GM19397 (cell line): ENCODE results near the gene MAGI2.
"Not testable (repeated sequence)": the region's sequence is repeated elsewhere in the genome, so short reads cannot be mapped to it uniquely, and the experiment has no call there.

Experiments
- ATAC-seq: cut with Tn5 transposase; IDR thresholded peaks from one replicate; pipeline ENCODE4 v1.9.1; 2021; ENCODE audit warnings: mild to moderate bottlenecking, moderate library complexity; ENCODE audit not compliant: unreplicated experiment

Gene MAGI2

DNA sequence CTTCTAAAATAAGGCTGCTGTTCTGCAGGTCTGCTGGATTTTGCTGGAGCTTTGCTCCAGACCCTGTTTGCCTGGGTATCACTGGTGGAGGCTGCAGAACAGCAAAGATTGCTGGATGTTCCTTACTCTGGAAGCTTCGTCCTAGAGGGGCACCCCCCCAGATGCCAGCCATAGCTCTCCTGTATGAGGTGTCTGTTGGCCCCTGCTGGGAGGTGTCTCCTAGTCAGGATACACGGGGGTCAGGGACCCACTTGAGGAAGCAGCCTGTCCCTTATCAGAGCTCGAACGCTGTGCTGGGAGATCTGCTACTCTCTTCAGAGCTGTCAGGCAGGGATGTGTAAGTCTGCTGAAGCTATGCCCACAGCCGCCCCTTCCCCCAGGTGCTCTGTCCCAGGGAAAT lies 382.3 kb downstream of the MAGI2 start:
- ATAC-seq: not testable (repeated sequence)

- no peak for ATAC-seq
These were observed 389.2 kb downstream of the MAGI2 start for GRCh38 chr7:79064187-79064823.

DNA sequence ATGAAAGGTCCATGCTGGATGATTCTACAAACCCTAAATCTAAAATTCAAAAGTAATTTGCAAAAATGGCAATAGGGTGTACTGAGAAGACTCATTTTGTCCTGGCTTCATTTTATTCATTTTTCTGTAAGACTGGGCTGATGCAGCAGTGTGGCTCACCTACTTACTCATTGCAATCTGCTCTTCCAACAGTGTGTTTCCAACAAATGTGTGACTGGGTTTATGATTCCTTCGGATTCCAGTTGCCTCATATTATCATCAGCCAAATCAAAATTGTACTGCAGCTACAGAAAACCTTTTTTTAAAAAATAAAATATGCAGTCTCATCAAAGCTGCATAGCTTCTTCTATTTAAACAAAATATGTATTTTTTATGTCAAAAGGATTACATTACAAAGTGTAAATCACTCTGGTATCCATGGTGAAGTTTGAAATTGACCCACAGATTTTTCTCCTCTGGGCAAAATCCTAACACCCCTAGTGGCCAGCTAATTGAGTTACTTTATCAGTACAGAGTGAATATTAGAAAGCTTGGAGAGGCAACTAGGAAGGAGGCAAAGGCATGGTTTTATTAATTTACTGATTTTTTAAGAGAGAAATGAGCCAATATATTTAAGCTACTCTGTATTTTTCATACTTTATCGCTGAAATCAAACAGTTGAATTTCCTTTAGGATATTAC lies 390.3 kb downstream of the MAGI2 start:
- ATAC-seq: no peak

- ATAC-seq: no peak
These were observed 393.0 kb downstream of the MAGI2 start for GRCh38 chr7:79060498-79060897.

GRCh38 chr7:79055722-79056415 lies 397.6 kb downstream of the MAGI2 start:
- ATAC-seq: no peak

GRCh38 chr7:79051915-79052314 lies 401.6 kb downstream of the MAGI2 start:
- ATAC-seq: no peak

DNA sequence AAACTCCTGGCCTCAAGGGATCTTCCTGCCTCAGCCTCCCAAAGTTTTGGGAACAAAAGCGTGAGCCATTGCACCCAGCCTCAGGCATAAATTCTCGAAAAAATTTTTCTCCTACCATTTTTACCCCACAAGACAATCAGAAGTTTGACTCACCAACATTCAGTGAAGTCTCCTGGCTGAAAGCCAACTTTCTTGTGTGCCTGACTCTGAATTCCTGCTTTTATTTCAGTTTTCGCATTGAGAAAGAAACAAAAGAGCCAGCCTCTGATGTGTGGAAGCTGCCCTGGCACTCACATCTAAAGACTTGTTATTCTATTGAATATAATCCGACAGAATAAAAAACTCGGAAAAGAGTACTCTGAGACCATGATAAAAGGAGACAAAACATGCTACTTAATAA lies 402.9 kb downstream of the MAGI2 start:
- no peak for ATAC-seq

- ATAC-seq: no peak
These were observed 407.4 kb downstream of the MAGI2 start for GRCh38 chr7:79046061-79046460.

- ATAC-seq: no peak
These were observed 416.5 kb downstream of the MAGI2 start for GRCh38 chr7:79037001-79037400.

DNA sequence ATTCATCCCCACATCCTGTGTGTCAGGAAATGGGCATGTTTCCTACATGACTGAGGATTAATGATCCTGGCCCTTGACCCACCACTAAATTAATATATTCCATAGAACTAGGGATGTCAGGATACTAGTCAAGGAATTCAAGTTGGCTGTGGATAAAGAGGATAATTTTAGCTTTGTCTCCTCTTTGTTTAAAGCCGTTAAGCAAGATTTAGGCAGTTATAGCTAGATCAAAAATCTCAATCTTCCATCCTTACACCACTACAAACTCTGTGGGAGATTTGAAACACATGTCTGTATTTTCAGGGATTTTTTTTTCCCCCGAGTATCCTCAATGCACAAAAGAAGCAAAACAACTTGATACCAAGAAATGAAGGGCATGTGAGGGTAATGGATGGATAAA lies 417.1 kb downstream of the MAGI2 start:
- ATAC-seq: no peak

- ATAC-seq: no peak
These were observed 417.6 kb downstream of the MAGI2 start for GRCh38 chr7:79035858-79036257.

- no peak for ATAC-seq
These were observed 418.7 kb downstream of the MAGI2 start for GRCh38 chr7:79034730-79035129.

DNA sequence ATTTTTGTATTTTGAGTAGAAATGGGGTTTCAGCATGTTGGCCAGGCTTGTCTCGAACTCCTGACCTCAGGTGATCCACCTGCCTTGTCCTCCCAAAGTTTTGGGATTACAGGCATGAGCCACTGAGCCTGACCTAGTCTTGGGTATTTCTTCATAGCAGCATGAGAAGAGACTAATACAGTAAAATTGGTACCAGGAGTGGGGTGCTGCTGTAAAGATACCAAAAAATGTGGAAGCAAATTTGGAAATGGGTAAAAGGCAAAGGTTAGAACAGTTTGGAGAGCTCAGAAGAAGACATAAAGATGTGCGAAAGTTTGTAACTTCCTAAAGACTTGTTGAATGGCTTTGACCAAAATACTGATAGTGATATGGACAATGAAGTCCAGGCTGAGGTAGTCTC lies 433.8 kb downstream of the MAGI2 start:
- ATAC-seq: not testable (repeated sequence)

- ATAC-seq: no peak
These were observed 441.5 kb downstream of the MAGI2 start for GRCh38 chr7:79011921-79012320.

- ATAC-seq: no peak
These were observed 443.8 kb downstream of the MAGI2 start for GRCh38 chr7:79009647-79010046.

DNA sequence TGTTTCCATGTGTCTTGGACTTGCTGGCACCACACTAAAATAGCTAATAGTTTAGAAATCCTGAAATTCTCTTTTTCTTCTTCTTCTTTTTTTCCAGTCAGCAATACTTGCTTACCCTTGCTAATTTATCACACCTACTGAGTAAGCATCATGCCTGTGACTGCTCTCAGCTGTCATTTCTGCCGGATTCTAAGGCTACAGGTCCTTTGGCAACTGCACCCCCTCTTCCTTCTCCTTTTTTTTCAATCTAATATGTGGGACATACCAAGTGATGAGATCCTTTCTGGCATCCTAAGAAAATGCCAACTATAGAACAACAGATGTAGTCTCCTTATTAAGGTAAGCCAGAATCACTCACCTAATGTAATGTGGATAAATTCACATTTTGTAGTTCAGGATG lies 444.7 kb downstream of the MAGI2 start:
- no peak for ATAC-seq

- ATAC-seq: no peak
These were observed 457.5 kb downstream of the MAGI2 start for GRCh38 chr7:78996013-78996412.

DNA sequence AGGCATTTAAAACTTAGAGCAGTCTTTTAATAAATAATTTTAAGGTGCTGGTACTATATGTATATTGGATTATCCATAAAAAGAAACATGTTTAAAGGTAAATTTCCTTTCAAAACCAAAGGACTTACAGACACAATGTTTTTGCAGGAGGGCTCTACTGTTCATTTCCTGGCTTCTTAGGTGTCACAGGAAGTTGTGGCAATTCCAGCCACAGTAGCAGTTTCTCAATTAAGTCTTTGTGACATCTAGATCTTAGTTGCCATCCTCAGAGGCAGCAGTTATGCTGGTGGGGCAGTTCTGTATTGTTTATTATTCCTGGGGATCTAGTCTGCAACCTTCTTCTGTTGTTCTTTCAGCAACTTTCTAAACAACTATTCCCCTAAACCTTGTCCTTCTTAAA lies 460.1 kb downstream of the MAGI2 start:
- ATAC-seq: no peak

DNA sequence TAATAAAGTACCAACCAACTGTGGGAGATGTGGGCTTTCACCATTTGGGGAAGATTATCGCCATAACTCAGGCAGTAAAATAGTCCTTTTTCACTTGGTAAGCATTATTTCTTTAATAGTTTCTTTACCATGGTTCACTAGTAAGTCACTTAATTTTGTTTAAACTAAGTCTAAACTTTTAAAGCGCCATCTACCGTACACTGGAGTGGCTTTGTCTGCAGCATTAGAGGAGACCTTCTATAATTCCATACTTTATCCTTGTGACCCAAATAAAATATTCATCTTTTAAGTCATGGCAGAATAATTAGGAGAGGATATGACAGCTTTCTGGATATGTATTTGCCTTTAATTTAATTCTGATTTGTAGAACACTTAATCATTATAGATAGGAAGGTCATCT lies 468.0 kb downstream of the MAGI2 start:
- no peak for ATAC-seq

DNA sequence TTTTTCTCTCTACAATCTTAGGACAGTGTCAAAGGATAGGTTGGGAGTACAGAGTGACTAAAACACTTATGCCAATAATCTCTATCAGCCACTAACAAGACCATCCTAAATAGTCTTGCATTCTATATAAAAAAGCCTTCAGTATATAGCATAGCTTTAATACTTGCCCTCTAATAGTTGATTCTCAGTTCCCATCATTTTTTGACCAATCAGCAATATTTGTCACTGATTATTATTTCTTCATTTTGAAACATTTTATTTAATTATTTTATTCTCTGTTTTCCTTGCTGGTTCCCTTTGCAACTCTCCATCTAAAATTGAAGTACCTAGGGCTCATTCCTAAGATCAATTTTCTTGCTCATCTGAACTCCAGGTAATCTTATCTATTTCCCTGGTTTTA lies 470.0 kb downstream of the MAGI2 start:
- ATAC-seq: no peak

- ATAC-seq: no peak
These were observed 483.0 kb downstream of the MAGI2 start for GRCh38 chr7:78970440-78970916.

GRCh38 chr7:78968951-78969350 lies 484.5 kb downstream of the MAGI2 start:
- ATAC-seq: no peak
